GM23338 (cell line): ENCODE results near the gene WSCD2. TPM values are rescaled to one million over a fixed set of nuclear protein-coding genes. Genes with fewer than 3 reads are reported as not detected.

Experiments used
- ATAC-seq: fragments of 200-7000 bp; cut with Tn5 transposase; 3 replicates; pipeline ENCODE4 v1.9.1; 2020
- DNase-seq: peaks from one replicate; pipeline ENCODE4 v3.0.0-alpha.2; 2015; ENCODE audit warnings: low spot score
- H2AFZ ChIP-seq: fragments of 200-600 bp; sonication (generic); 2 replicates; pipeline ENCODE4 v1.8.0; 2016; ENCODE audit warnings: antibody characterized with exemption, mild to moderate bottlenecking, moderate library complexity
- H3F3A ChIP-seq: fragments of 200-600 bp; sonication (generic); replicated peaks from 2 replicates; pipeline ENCODE4 v1.8.0; 2017; ENCODE audit warnings: antibody characterized with exemption, mixed run types, low read depth
- H3K27ac ChIP-seq: fragments of 200-600 bp; sonication (generic); 2 replicates; pipeline ENCODE4 v1.6.1; 2016; ENCODE audit warnings: low read depth
- H3K27me3 ChIP-seq: fragments of 200-600 bp; sonication (generic); 2 replicates; pipeline ENCODE4 v1.8.0; 2016; ENCODE audit warnings: mild to moderate bottlenecking, mixed run types, moderate library complexity; ENCODE audit not compliant: insufficient read depth
- H3K36me3 ChIP-seq: fragments of 200-600 bp; sonication (generic); 2 replicates; pipeline ENCODE4 v1.8.0; 2016; ENCODE audit warnings: mild to moderate bottlenecking; ENCODE audit not compliant: insufficient read depth
- H3K4me1 ChIP-seq: fragments of 200-600 bp; sonication (generic); 2 replicates; pipeline ENCODE4 v1.8.0; 2016; ENCODE audit warnings: mild to moderate bottlenecking, moderate library complexity; ENCODE audit not compliant: insufficient read depth
- H3K4me2 ChIP-seq: fragments of 200-600 bp; sonication (generic); 2 replicates; pipeline ENCODE4 v1.7.1; 2017; ENCODE audit warnings: mixed run types
- H3K4me3 ChIP-seq: fragments of 200-600 bp; sonication (generic); 2 replicates; pipeline ENCODE4 v1.6.1; 2016; ENCODE audit warnings: mixed run types
- H3K79me2 ChIP-seq: fragments of 200-600 bp; sonication (generic); replicated peaks from 2 replicates; pipeline ENCODE4 v1.8.0; 2017; ENCODE audit warnings: mild to moderate bottlenecking; ENCODE audit not compliant: insufficient read depth
- H3K9me2 ChIP-seq: fragments of 200-600 bp; sonication (generic); 2 replicates; pipeline ENCODE4 v1.8.0; 2017; ENCODE audit not compliant: insufficient read depth
- H4K20me1 ChIP-seq: fragments of 200-600 bp; sonication (generic); replicated peaks from 2 replicates; pipeline ENCODE4 v1.8.0; 2017; ENCODE audit warnings: mild to moderate bottlenecking; ENCODE audit not compliant: insufficient read depth
- H3K27ac Mint-ChIP-seq: 2 replicates; pipeline ENCODE4 v1.8.0; 2020; ENCODE audit warnings: inconsistent platforms, mild to moderate bottlenecking, moderate library complexity, mixed read lengths
- H3K27me3 Mint-ChIP-seq: 3 replicates; pipeline ENCODE4 v1.8.0; 2022; ENCODE audit warnings: low read depth, mild to moderate bottlenecking, moderate library complexity, mixed read lengths, inconsistent platforms; ENCODE audit not compliant: insufficient read depth, poor library complexity
- H3K36me3 Mint-ChIP-seq: 3 replicates; pipeline ENCODE4 v1.8.0; 2021; ENCODE audit warnings: low read depth, mild to moderate bottlenecking, inconsistent platforms, moderate library complexity, mixed read lengths
- H3K4me1 Mint-ChIP-seq: 3 replicates; pipeline ENCODE4 v1.8.0; 2020; ENCODE audit warnings: mild to moderate bottlenecking, inconsistent platforms, mixed read lengths
- H3K4me3 Mint-ChIP-seq: 3 replicates; pipeline ENCODE4 v1.8.0; 2021; ENCODE audit warnings: moderate library complexity, mild to moderate bottlenecking, inconsistent platforms, mixed read lengths
- H3K9me3 Mint-ChIP-seq: 3 replicates; pipeline ENCODE4 v1.8.0; 2020; ENCODE audit warnings: moderate library complexity, mild to moderate bottlenecking, inconsistent platforms, mixed read lengths
- POLR2AphosphoS5 ChIP-seq: IDR thresholded peaks from 2 replicates; pipeline ENCODE4 v1.6.1; 2016; ENCODE audit warnings: antibody characterized with exemption, low read depth
- ZNF331 ChIP-seq: fragments of 250-450 bp; sonication (Bioruptor Pico); IDR thresholded peaks from 2 replicates; pipeline ENCODE4 v1.5.0; 2020; ENCODE audit warnings: low read depth, mild to moderate bottlenecking, moderate library complexity
- polyA plus RNA-seq: library from polyadenylated mRNA; unstranded; fragments of >200 nt; fragmentation: Nextera tagmentation; extraction: Ambion mirVana; gene quantifications from 2 replicates; pipeline ENCODE4 v1.2.1, GENCODE V29; 2016
- total RNA-seq: library from RNA; depleted of rRNA; stranded (reverse); fragments of >200 nt; shearing (Covaris generic); gene quantifications from 2 replicates; pipeline ENCODE4 v1.2.3, GENCODE V29; 2014
- TF ChIP-seq, protein P1 (sequence below): fragments of 250-450 bp; sonication (Bioruptor Pico); IDR thresholded peaks from 2 replicates; pipeline ENCODE4 v1.5.0; 2020; ENCODE audit warnings: mild to moderate bottlenecking, moderate library complexity
- TF ChIP-seq, protein P2 (sequence below): IDR thresholded peaks from one replicate; pipeline ENCODE4 v1.6.1; 2018; ENCODE audit warnings: antibody characterized with exemption; ENCODE audit not compliant: unreplicated experiment
- TF ChIP-seq, protein P3 (sequence below), 2 experiments: fragments of 200-600 bp in 1 of 2; sonication (generic) in 1 of 2; conservative IDR thresholded peaks; 2 replicates each; pipeline versions ENCODE4 v1.5.1 to v1.6.1; 2016 to 2017; ENCODE audit warnings: antibody characterized with exemption in 2 of 2, low read depth in 2 of 2, mild to moderate bottlenecking in 2 of 2, moderate library complexity in 1 of 2

WSCD2 gene
- total and polyA plus RNA-seq, 2 experiments from 2014 or later: 0.66 to 3.1 TPM

DNA sequence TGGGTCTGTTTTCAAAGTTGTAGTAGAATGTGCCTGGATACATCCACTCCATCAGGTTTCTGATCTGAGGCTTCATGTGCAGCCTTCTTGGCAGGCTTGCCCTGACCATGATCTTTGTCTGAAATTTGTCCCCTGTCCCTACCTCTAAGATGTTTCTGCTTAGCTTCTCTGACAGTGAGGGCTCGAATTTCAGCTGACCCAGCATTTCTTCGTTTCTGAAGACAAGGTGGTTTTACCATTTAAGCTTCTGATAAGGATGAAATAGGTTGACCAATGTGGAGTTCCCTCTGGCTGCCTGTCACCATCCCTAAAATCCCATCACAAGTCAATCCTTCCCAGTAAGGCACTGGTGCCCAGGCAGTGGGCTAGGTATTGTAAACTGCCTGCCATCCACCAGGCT, 153.1 kb downstream of the WSCD2 start:
- Mint-ChIP-seq H3K36me3 (no peaks in the 10 kb centered on the region), H3K27ac (no peak overlapping the region), H3K4me1 (peaks cover 31% of the 10 kb centered on the region), H3K27me3 (peaks cover 2% of the 10 kb centered on the region), H3K4me3 (no peak overlapping the region), H3K9me3 (no peaks in the 10 kb centered on the region)
- TF ChIP-seq, protein P1, sequence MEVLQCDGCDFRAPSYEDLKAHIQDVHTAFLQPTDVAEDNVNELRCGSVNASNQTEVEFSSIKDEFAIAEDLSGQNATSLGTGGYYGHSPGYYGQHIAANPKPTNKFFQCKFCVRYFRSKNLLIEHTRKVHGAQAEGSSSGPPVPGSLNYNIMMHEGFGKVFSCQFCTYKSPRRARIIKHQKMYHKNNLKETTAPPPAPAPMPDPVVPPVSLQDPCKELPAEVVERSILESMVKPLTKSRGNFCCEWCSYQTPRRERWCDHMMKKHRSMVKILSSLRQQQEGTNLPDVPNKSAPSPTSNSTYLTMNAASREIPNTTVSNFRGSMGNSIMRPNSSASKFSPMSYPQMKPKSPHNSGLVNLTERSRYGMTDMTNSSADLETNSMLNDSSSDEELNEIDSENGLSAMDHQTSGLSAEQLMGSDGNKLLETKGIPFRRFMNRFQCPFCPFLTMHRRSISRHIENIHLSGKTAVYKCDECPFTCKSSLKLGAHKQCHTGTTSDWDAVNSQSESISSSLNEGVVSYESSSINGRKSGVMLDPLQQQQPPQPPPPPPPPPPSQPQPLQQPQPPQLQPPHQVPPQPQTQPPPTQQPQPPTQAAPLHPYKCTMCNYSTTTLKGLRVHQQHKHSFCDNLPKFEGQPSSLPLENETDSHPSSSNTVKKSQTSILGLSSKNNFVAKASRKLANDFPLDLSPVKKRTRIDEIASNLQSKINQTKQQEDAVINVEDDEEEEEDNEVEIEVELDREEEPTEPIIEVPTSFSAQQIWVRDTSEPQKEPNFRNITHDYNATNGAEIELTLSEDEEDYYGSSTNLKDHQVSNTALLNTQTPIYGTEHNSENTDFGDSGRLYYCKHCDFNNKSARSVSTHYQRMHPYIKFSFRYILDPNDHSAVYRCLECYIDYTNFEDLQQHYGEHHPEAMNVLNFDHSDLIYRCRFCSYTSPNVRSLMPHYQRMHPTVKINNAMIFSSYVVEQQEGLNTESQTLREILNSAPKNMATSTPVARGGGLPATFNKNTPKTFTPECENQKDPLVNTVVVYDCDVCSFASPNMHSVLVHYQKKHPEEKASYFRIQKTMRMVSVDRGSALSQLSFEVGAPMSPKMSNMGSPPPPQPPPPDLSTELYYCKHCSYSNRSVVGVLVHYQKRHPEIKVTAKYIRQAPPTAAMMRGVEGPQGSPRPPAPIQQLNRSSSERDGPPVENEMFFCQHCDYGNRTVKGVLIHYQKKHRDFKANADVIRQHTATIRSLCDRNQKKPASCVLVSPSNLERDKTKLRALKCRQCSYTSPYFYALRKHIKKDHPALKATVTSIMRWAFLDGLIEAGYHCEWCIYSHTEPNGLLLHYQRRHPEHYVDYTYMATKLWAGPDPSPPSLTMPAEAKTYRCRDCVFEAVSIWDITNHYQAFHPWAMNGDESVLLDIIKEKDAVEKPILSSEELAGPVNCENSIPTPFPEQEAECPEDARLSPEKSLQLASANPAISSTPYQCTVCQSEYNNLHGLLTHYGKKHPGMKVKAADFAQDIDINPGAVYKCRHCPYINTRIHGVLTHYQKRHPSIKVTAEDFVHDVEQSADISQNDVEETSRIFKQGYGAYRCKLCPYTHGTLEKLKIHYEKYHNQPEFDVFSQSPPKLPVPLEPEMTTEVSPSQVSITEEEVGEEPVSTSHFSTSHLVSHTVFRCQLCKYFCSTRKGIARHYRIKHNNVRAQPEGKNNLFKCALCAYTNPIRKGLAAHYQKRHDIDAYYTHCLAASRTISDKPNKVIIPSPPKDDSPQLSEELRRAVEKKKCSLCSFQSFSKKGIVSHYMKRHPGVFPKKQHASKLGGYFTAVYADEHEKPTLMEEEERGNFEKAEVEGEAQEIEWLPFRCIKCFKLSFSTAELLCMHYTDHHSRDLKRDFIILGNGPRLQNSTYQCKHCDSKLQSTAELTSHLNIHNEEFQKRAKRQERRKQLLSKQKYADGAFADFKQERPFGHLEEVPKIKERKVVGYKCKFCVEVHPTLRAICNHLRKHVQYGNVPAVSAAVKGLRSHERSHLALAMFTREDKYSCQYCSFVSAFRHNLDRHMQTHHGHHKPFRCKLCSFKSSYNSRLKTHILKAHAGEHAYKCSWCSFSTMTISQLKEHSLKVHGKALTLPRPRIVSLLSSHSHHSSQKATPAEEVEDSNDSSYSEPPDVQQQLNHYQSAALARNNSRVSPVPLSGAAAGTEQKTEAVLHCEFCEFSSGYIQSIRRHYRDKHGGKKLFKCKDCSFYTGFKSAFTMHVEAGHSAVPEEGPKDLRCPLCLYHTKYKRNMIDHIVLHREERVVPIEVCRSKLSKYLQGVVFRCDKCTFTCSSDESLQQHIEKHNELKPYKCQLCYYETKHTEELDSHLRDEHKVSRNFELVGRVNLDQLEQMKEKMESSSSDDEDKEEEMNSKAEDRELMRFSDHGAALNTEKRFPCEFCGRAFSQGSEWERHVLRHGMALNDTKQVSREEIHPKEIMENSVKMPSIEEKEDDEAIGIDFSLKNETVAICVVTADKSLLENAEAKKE (CRISPR knock-in tag): no peak
- TF ChIP-seq, protein P2, sequence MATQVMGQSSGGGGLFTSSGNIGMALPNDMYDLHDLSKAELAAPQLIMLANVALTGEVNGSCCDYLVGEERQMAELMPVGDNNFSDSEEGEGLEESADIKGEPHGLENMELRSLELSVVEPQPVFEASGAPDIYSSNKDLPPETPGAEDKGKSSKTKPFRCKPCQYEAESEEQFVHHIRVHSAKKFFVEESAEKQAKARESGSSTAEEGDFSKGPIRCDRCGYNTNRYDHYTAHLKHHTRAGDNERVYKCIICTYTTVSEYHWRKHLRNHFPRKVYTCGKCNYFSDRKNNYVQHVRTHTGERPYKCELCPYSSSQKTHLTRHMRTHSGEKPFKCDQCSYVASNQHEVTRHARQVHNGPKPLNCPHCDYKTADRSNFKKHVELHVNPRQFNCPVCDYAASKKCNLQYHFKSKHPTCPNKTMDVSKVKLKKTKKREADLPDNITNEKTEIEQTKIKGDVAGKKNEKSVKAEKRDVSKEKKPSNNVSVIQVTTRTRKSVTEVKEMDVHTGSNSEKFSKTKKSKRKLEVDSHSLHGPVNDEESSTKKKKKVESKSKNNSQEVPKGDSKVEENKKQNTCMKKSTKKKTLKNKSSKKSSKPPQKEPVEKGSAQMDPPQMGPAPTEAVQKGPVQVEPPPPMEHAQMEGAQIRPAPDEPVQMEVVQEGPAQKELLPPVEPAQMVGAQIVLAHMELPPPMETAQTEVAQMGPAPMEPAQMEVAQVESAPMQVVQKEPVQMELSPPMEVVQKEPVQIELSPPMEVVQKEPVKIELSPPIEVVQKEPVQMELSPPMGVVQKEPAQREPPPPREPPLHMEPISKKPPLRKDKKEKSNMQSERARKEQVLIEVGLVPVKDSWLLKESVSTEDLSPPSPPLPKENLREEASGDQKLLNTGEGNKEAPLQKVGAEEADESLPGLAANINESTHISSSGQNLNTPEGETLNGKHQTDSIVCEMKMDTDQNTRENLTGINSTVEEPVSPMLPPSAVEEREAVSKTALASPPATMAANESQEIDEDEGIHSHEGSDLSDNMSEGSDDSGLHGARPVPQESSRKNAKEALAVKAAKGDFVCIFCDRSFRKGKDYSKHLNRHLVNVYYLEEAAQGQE: no peak
- TF ChIP-seq ZNF331 (no peak), POLR2AphosphoS5 (no peak)
- TF ChIP-seq, protein P3, sequence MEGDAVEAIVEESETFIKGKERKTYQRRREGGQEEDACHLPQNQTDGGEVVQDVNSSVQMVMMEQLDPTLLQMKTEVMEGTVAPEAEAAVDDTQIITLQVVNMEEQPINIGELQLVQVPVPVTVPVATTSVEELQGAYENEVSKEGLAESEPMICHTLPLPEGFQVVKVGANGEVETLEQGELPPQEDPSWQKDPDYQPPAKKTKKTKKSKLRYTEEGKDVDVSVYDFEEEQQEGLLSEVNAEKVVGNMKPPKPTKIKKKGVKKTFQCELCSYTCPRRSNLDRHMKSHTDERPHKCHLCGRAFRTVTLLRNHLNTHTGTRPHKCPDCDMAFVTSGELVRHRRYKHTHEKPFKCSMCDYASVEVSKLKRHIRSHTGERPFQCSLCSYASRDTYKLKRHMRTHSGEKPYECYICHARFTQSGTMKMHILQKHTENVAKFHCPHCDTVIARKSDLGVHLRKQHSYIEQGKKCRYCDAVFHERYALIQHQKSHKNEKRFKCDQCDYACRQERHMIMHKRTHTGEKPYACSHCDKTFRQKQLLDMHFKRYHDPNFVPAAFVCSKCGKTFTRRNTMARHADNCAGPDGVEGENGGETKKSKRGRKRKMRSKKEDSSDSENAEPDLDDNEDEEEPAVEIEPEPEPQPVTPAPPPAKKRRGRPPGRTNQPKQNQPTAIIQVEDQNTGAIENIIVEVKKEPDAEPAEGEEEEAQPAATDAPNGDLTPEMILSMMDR (conservative IDR thresholded peaks at IDR 0.05; ENCODE audit: low read depth in 2 of 2): no peak
- H4K20me1 ChIP-seq: no peaks in the 10 kb centered on the region
- peaks cover 2% of the 10 kb centered on the region; the same call in 1 of the 2 replicates for H3K9me2 ChIP-seq
- no peaks in the 10 kb centered on the region for H3K36me3 ChIP-seq
- H3K4me3 ChIP-seq: no peak overlapping the region
- H3K27ac ChIP-seq: no peak overlapping the region
- H3K27me3 ChIP-seq: no peaks in the 10 kb centered on the region
- 0 out of 2 replicates have a peak, but pooled peaks cover 3% of the 10 kb centered on the region for H3F3A ChIP-seq
- H2AFZ ChIP-seq: 0 out of 2 replicates have a peak overlapping the region, but pooled peaks have one; percentile 52
- no peak for ATAC-seq
- H3K4me1 ChIP-seq: peaks cover 20% of the 10 kb centered on the region
- no peaks in the 10 kb centered on the region for H3K79me2 ChIP-seq
- H3K4me2 ChIP-seq: no peak overlapping the region
- DNase-seq: no peak
